ENCODE results near the gene LPP. TPM values are rescaled to one million over a fixed set of nuclear protein-coding genes. Genes with fewer than 3 reads are reported as not detected.

LPP gene
- total and polyA plus RNA-seq, 2 of the 13 experiments (the other 11 are each of a cell fraction or from before 2014, with no cell fraction given): 19.2 to 29.9 TPM

GRCh38 chr3:188546835-188547670 lies 393.1 kb downstream of the LPP start (continued):
- TF ChIP-seq PAXIP1 (CRISPR knock-in tag; conservative IDR thresholded peaks at IDR 0.05) (peak; percentile 44; the same call in 1 of the 2 replicates), FOSL2 (CRISPR knock-in tag; IDR thresholded peaks at IDR 0.05) (peak; percentile 91), ZNF543 (CRISPR knock-in tag; IDR thresholded peaks at IDR 0.05) (no peak), CBX5 (CRISPR knock-in tag; IDR thresholded peaks at IDR 0.05; ENCODE audit: borderline replicate concordance) (no peak), MIER3 (CRISPR knock-in tag; IDR thresholded peaks at IDR 0.05; ENCODE audit: borderline replicate concordance) (peak; percentile 46; the same call in 1 of the 2 replicates), E2F2 (CRISPR knock-in tag; IDR thresholded peaks at IDR 0.05; ENCODE audit: borderline replicate concordance) (no peak), ZNF615 (CRISPR knock-in tag; IDR thresholded peaks at IDR 0.05; ENCODE audit: borderline replicate concordance) (no peak), CEBPB (IDR thresholded peaks at IDR 0.05; ENCODE audit: borderline replicate concordance, low read depth, low read length) (no peak), ARID5B (CRISPR knock-in tag; IDR thresholded peaks at IDR 0.05) (peak; percentile 90), ZNF280D (CRISPR knock-in tag; IDR thresholded peaks at IDR 0.05) (no peak), ZNF616 (CRISPR knock-in tag; IDR thresholded peaks at IDR 0.05; ENCODE audit: low read depth) (no peak), ZNF749 (CRISPR knock-in tag; IDR thresholded peaks at IDR 0.05; ENCODE audit: borderline replicate concordance) (no peak), ZNF33A (CRISPR knock-in tag; IDR thresholded peaks at IDR 0.05; ENCODE audit: borderline replicate concordance) (no peak), FOXA1 (IDR thresholded peaks at IDR 0.05) (peak; percentile 54; the same call in 1 of the 2 replicates), FOXA1 (CRISPR knock-in tag; IDR thresholded peaks at IDR 0.05) (peak; percentile 55; the same call in 1 of the 2 replicates), CBX1 (IDR thresholded peaks at IDR 0.05; ENCODE audit: low read depth) (no peak), KDM5B (CRISPR knock-in tag; IDR thresholded peaks at IDR 0.05; ENCODE audit: borderline replicate concordance) (no peak)
